GM21717 (cell line): Measurements from ENCODE around the gene ATXN7.

Experiments used
- ATAC-seq: cut with Tn5 transposase; IDR thresholded peaks from one replicate; pipeline ENCODE4 v1.9.1; 2021; ENCODE audit warnings: mild to moderate bottlenecking, moderate library complexity; ENCODE audit not compliant: unreplicated experiment

The ATXN7 gene

GRCh38 chr3:63862804-63863149, 890 bp upstream of the ATXN7 start:
- ATAC-seq = no peak

- peak; percentile 44 for ATAC-seq
Measured at GRCh38 chr3:63864008-63864964, 619 bp downstream of the ATXN7 start.

GRCh38 chr3:63864965-63865327, 1.3 kb downstream of the ATXN7 start:
- peak; percentile 1 for ATAC-seq

GRCh38 chr3:63867225-63867624, 3.6 kb downstream of the ATXN7 start:
- ATAC-seq = no peak

GRCh38 chr3:63869940-63870614, 6.4 kb downstream of the ATXN7 start:
- no peak for ATAC-seq

- no peak for ATAC-seq
Measured at GRCh38 chr3:63870615-63871005, 6.9 kb downstream of the ATXN7 start.

- ATAC-seq = no peak
Measured at GRCh38 chr3:63872135-63872924, 8.7 kb downstream of the ATXN7 start.

- no peak for ATAC-seq
Measured at GRCh38 chr3:63874769-63875168, 11.1 kb downstream of the ATXN7 start.

- ATAC-seq = no peak
Measured at GRCh38 chr3:63875510-63875909, 11.8 kb downstream of the ATXN7 start.

- no peak for ATAC-seq
Measured at GRCh38 chr3:63876260-63876659, 12.6 kb downstream of the ATXN7 start.

GRCh38 chr3:63877737-63878393, 14.2 kb downstream of the ATXN7 start:
- ATAC-seq = no peak

- no peak for ATAC-seq
Measured at GRCh38 chr3:63878394-63879060, 14.9 kb downstream of the ATXN7 start.

GRCh38 chr3:63880653-63881052, 17.0 kb downstream of the ATXN7 start:
- no peak for ATAC-seq

GRCh38 chr3:63886858-63887257, 23.2 kb downstream of the ATXN7 start:
- no peak for ATAC-seq

- ATAC-seq = no peak
Measured at GRCh38 chr3:63891518-63891917, 27.9 kb downstream of the ATXN7 start.

- no peak for ATAC-seq
Measured at GRCh38 chr3:63892773-63893352, 29.2 kb downstream of the ATXN7 start.

GRCh38 chr3:63895422-63896189, 31.9 kb downstream of the ATXN7 start:
- ATAC-seq = no peak

- peak; percentile 80 for ATAC-seq
Measured at GRCh38 chr3:63896332-63897030, 32.8 kb downstream of the ATXN7 start.

- no peak for ATAC-seq
Measured at GRCh38 chr3:63900010-63900409, 36.3 kb downstream of the ATXN7 start.
